Right lobe of liver (tissue), 4 donors: Measurements from ENCODE around the gene AGGF1.

Experiments used
- POLR2A ChIP-seq: fragments of 450-650 bp; IDR thresholded peaks from one replicate; pipeline ENCODE4 v1.6.1; 2017; ENCODE audit warnings: antibody characterized with exemption, mild to moderate bottlenecking
- TF ChIP-seq, protein P1 (sequence below), 4 donors: fragments of 200-600 bp in 3 of 4; fragments of 450-650 bp in 1 of 4; IDR thresholded peaks; one replicate each; pipeline versions ENCODE4 v1.5.1 to v1.8.0; 2016 to 2022; ENCODE audit warnings: antibody characterized with exemption in 4 of 4, mild to moderate bottlenecking in 2 of 4
- donor health status: DM: no; HTN: no; CAD: no.
- donor health status: DM: no; HTN: no; CAD: no.
- donor health status: DM: no; HTN: yes; CAD: no.

- TF ChIP-seq, protein P1, sequence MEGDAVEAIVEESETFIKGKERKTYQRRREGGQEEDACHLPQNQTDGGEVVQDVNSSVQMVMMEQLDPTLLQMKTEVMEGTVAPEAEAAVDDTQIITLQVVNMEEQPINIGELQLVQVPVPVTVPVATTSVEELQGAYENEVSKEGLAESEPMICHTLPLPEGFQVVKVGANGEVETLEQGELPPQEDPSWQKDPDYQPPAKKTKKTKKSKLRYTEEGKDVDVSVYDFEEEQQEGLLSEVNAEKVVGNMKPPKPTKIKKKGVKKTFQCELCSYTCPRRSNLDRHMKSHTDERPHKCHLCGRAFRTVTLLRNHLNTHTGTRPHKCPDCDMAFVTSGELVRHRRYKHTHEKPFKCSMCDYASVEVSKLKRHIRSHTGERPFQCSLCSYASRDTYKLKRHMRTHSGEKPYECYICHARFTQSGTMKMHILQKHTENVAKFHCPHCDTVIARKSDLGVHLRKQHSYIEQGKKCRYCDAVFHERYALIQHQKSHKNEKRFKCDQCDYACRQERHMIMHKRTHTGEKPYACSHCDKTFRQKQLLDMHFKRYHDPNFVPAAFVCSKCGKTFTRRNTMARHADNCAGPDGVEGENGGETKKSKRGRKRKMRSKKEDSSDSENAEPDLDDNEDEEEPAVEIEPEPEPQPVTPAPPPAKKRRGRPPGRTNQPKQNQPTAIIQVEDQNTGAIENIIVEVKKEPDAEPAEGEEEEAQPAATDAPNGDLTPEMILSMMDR (IDR thresholded peaks at IDR 0.05), result no peak
- TF ChIP-seq POLR2A, result no peak
These were observed 773 bp upstream of the AGGF1 start for GRCh38 chr5:77029376-77029885.
